H54 (cell line): ENCODE data around the gene ZSWIM9.

ENCODE experiments used
- DNase-seq: peaks from one replicate; pipeline ENCODE4 v3.0.0; 2011; ENCODE audit warnings: low spot score, mixed read lengths; ENCODE audit not compliant: insufficient read length
- FAIRE-seq: peaks from 3 replicates; lab custom pipeline; 2011; peaks lifted over from hg19 to GRCh38; lab: Jason Lieb, UNC
- POLR2A ChIP-seq: IDR thresholded peaks from 2 replicates; pipeline ENCODE4 v1.6.1; 2011; ENCODE audit warnings: low read depth, mild to moderate bottlenecking, low read length

ZSWIM9 gene

GRCh38 chr19:48190288-48190884 lies 19.9 kb downstream of the ZSWIM9 start:
- no peak for TF ChIP-seq POLR2A
- DNase-seq (no peak), FAIRE-seq (no peak)

DNA sequence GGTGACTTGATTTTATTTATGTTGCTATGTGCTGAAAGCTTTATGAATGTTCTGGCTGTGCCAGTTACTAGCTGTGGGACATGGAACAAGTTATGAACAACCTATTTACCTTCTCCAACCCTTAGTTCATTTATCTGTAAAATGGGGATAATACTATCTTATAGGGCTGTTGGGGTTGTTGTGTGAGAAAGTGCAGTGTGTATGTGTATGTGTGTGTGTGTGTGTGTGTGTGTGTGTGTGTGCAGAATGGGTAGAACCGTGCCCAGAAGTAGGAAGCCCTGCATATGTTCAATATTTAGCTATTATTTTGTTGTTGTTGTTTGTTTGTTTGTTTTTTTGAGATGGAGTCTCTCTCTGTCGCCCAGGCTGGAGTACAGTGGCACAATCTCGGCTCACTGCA lies 20.4 kb downstream of the ZSWIM9 start:
- DNase-seq (no peak), FAIRE-seq (no peak)
- no peak for TF ChIP-seq POLR2A

- DNase-seq: no peak
- no peak for TF ChIP-seq POLR2A
- FAIRE-seq: no peak
Measured at GRCh38 chr19:48192750-48193149, 22.3 kb downstream of the ZSWIM9 start.

DNA sequence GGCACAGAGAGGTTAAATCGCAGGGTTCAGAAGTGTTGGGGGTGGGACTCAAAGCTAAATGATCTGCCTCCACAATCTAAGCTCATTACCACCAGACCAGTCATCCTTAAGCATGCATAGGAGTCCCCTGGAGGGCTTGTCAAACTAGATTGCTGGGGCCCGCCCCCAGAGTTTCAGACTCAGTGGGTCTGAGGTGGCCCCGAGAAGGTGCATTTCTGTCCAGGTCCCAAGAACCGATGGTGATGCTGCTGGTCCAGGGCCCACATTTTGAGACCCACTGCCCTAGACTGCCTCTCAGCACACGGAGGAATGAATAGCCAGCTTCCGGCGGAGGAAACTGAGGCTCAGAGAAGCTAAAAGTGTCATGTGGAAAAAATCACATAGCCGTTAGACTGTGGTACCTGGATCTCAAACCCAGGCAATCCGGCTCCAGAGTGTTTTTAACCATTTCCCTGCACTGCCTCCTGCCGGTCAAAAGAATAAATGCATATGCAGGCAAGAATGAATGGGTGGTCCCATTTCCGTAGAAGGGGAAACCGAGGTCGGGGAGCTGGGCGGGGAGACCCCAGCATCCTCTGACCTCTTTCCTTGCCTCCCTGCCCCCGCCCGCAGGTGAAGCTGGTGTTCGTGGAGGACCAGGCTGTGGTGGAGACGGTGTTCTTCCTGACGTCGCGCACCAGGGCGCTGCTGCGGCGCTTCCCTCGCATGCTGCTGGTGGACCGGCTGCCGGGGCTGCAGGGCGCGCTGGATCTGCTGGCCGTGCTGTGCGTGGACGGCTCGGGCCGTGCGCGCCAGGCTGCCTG lies 23.8 kb downstream of the ZSWIM9 start:
- DNase-seq (no peak), FAIRE-seq (no peak)
- no peak for TF ChIP-seq POLR2A

GRCh38 chr19:48194844-48195830 lies 24.7 kb downstream of the ZSWIM9 start:
- DNase-seq: no peak
- TF ChIP-seq POLR2A: no peak
- FAIRE-seq: no peak

- FAIRE-seq (no peak), DNase-seq (no peak)
- TF ChIP-seq POLR2A: no peak
Measured at GRCh38 chr19:48196321-48196763, 25.9 kb downstream of the ZSWIM9 start.

DNA sequence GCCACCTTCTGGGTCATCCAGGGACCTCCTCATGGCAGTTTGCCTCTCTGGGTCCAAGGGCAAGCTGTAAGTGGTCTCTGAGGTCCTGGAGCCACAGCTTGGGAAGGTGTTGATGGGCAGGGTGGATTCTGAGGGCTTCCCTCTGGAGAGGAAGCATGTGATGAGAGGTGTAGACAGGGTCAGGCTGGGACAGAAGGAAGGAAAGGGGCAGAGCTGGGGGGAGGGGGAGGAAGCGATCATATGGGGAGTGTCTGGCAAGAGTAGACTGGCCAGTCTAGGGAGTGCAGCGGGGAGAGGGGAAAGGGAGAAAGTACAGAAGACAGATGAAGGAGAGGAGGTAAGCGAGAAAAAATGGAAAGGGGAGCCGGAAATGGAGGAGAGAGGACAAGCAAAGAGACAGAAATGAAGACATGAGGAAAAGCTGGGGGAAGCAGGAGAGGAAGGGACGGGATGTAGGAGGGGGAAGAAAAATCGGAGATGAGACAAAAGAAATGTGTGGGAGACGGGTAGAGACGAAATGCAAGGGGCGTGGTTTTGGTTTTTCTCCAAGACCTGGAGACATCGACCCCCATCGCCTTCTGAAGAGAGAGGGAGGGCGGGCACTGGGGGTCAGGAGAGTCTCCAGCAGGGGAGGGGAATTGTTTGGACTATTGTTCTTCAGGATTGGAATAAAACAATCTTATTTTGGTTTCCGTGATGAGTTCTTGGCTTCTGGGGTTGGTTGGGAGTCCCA lies 26.6 kb downstream of the ZSWIM9 start:
- no peak for TF ChIP-seq POLR2A
- no peak for FAIRE-seq
- no peak for DNase-seq

DNA sequence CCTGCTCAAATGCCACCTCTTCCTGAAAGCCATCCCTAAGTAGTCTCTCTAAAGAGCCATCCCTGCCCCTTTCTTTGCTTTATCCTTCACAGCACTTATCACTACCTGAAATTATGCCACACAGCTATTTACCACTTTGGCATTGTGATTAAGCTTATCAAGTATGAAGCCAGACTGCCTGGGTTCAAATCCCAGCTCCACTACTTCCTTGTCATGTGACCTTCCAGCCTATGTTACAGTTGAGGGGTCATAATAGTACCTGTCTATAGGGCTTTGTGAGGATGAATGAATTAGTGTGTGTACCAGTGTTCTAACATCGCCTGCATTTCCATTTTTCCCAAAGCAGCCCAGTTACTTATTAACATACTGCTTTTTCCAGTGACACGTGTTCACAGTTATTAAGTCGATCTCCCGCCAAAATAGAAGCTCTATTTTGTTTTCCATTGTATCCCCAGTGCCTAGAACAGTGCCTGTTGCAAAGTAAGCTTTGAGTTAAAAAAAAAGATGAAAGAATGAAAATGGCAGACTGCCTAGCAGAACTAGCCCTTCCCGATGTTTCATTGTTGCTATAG lies 32.8 kb downstream of the ZSWIM9 start:
- no peak for TF ChIP-seq POLR2A
- FAIRE-seq: no peak

GRCh38 chr19:48203794-48204628 lies 33.5 kb downstream of the ZSWIM9 start:
- peak; percentile 60 for TF ChIP-seq POLR2A
- FAIRE-seq: peak; percentile 96

More for the DNA sequence above, 32.8 kb downstream of the ZSWIM9 start:
- no peak for DNase-seq

GRCh38 chr19:48206397-48207093 lies 36.1 kb downstream of the ZSWIM9 start:
- no peak for DNase-seq
- no peak for TF ChIP-seq POLR2A
- FAIRE-seq: no peak

More at GRCh38 chr19:48203794-48204628, 33.5 kb downstream of the ZSWIM9 start:
- peak; percentile 74 for DNase-seq

GRCh38 chr19:48210005-48210404 lies 39.5 kb downstream of the ZSWIM9 start:
- TF ChIP-seq POLR2A: no peak
- FAIRE-seq: no peak

GRCh38 chr19:48213959-48214358 lies 43.5 kb downstream of the ZSWIM9 start:
- DNase-seq (no peak), FAIRE-seq (no peak)
- TF ChIP-seq POLR2A: no peak

More at GRCh38 chr19:48210005-48210404, 39.5 kb downstream of the ZSWIM9 start:
- DNase-seq: no peak
